ENCODE results near the gene RELN.
A peak's percentile ranks its signal among the peaks of the same experiment; 100 is the strongest.

RELN gene

GRCh38 chr7:103686064-103686463, 303.4 kb downstream of the RELN start:
- Mint-ChIP-seq H3K27me3 (ENCODE audit: low read depth, poor library complexity) (peaks cover 3% of the 10 kb centered on the region), H3K27ac (no peak overlapping the region), H3K4me3 (no peak overlapping the region), H3K9me3 (no peaks in the 10 kb centered on the region), H3K36me3 (ENCODE audit: low read depth) (no peaks in the 10 kb centered on the region), H3K4me1 (peaks cover 26% of the 10 kb centered on the region)
- DNase-seq, result no peak
- TF ChIP-seq CTCF (IDR thresholded peaks at IDR 0.05), result no peak

- no peaks in the 10 kb centered on the region for H3K36me3 Mint-ChIP-seq (ENCODE audit: low read depth)
- peaks cover 3% of the 10 kb centered on the region for H3K27me3 Mint-ChIP-seq (ENCODE audit: low read depth, poor library complexity)
- no peak for DNase-seq
- no peak overlapping the region for H3K27ac Mint-ChIP-seq
- TF ChIP-seq CTCF (IDR thresholded peaks at IDR 0.05), result no peak
- no peaks in the 10 kb centered on the region for H3K9me3 Mint-ChIP-seq
- peaks cover 25% of the 10 kb centered on the region for H3K4me1 Mint-ChIP-seq
- H3K4me3 Mint-ChIP-seq, result no peak overlapping the region
These were observed 303.8 kb downstream of the RELN start for GRCh38 chr7:103685646-103686045.

- no peak for TF ChIP-seq CTCF (IDR thresholded peaks at IDR 0.05)
- H3K27me3 Mint-ChIP-seq (ENCODE audit: low read depth, poor library complexity), result peaks cover 3% of the 10 kb centered on the region
- H3K27ac Mint-ChIP-seq, result no peak overlapping the region
- H3K4me3 Mint-ChIP-seq, result no peak overlapping the region
- peaks cover 26% of the 10 kb centered on the region for H3K4me1 Mint-ChIP-seq
- DNase-seq, result no peak
- no peaks in the 10 kb centered on the region for H3K9me3 Mint-ChIP-seq
- H3K36me3 Mint-ChIP-seq (ENCODE audit: low read depth), result no peaks in the 10 kb centered on the region
These were observed 306.1 kb downstream of the RELN start for GRCh38 chr7:103683348-103683747.

GRCh38 chr7:103680161-103681144, 309.0 kb downstream of the RELN start:
- DNase-seq, result no peak
- Mint-ChIP-seq H3K4me3 (peak overlapping the region; percentile 30), H3K4me1 (peaks cover 27% of the 10 kb centered on the region), H3K27me3 (ENCODE audit: low read depth, poor library complexity) (no peaks in the 10 kb centered on the region), H3K9me3 (peaks cover 4% of the 10 kb centered on the region), H3K27ac (no peak overlapping the region), H3K36me3 (ENCODE audit: low read depth) (no peaks in the 10 kb centered on the region)
- TF ChIP-seq CTCF (IDR thresholded peaks at IDR 0.05), result no peak

- Mint-ChIP-seq H3K4me1 (peaks cover 27% of the 10 kb centered on the region), H3K27me3 (ENCODE audit: low read depth, poor library complexity) (no peaks in the 10 kb centered on the region), H3K4me3 (peak overlapping the region; percentile 30), H3K9me3 (peaks cover 11% of the 10 kb centered on the region), H3K27ac (no peak overlapping the region), H3K36me3 (ENCODE audit: low read depth) (no peaks in the 10 kb centered on the region)
- DNase-seq, result no peak
- TF ChIP-seq CTCF (IDR thresholded peaks at IDR 0.05), result no peak
These were observed 310.0 kb downstream of the RELN start for GRCh38 chr7:103679151-103680132.
